HepG2 (cell line): ENCODE results near the gene GART. TPM values are rescaled to one million over a fixed set of nuclear protein-coding genes. Genes with fewer than 3 reads are reported as not detected.
A peak's percentile ranks its signal among the peaks of the same experiment; 100 is the strongest.

ENCODE experiments used
- ATAC-seq: fragments of 200-7000 bp; cut with Tn5 transposase; 3 replicates; pipeline ENCODE4 v1.9.1; 2020; ENCODE audit warnings: mild to moderate bottlenecking, moderate library complexity
- BruUV-seq: library from RNA; stranded (reverse); fragments of 400-500 nt; replicated peaks from 2 replicates; lab custom pipeline; 2021; lab: Mats Ljungman, UMichigan
- CTCF ChIA-PET: fragments of 300-600 bp; formaldehyde crosslinking; extraction: SDS; loops from one replicate; lab custom pipeline; 2021; ENCODE audit warnings: low total read pairs, inconsistent platforms, low intra/inter-chr PET ratio; lab: Yijun Ruan, JAX
- POLR2A ChIA-PET: fragments of 350-600 bp; sonication (Branson Sonifier 250); formaldehyde crosslinking; loops from one replicate; lab custom pipeline; 2020; ENCODE audit warnings: antibody characterized with exemption, inconsistent platforms; lab: Yijun Ruan, JAX
- DNase-seq: peaks from one replicate; pipeline ENCODE4 v3.0.0-alpha.2; 2015; ENCODE audit warnings: low spot score
- FAIRE-seq: peaks from 3 replicates; lab custom pipeline; 2011; peaks lifted over from hg19 to GRCh38; lab: Jason Lieb, UNC
- H2AFZ ChIP-seq: one replicate; pipeline ENCODE4 v1.6.1; 2011; ENCODE audit warnings: low read length, inconsistent platforms
- H3K27ac ChIP-seq: fragments of 300-600 bp; 3 replicates; pipeline ENCODE4 v1.8.0; 2011; ENCODE audit warnings: mixed run types, mild to moderate bottlenecking, mixed read lengths, low read length, inconsistent platforms; ENCODE audit not compliant: insufficient read depth; ENCODE audit errors: extremely low read length
- H3K27me3 ChIP-seq, 2 experiments: fragments of 200-600 bp in 1 of 2; 2 replicates in 1 of 2; 3 replicates in 1 of 2; pipeline versions ENCODE4 v1.6.0 to v1.8.0; 2011; ENCODE audit warnings: low read length in 2 of 2, mild to moderate bottlenecking in 2 of 2, moderate library complexity in 2 of 2, inconsistent platforms in 1 of 2; ENCODE audit not compliant: insufficient read depth in 2 of 2, control insufficient read depth in 1 of 2
- H3K36me3 ChIP-seq, 2 experiments: fragments of 200-600 bp in 1 of 2; replicated peaks in 1 of 2; 2 replicates in 1 of 2; 3 replicates in 1 of 2; pipeline versions ENCODE4 v1.5.1 to v1.8.0; 2011; ENCODE audit warnings: low read length in 2 of 2, inconsistent platforms in 1 of 2; ENCODE audit not compliant: insufficient read depth in 2 of 2, control insufficient read depth in 1 of 2
- H3K4me1 ChIP-seq: 2 replicates; pipeline ENCODE4 v1.5.1; 2012; ENCODE audit warnings: low read length, inconsistent platforms; ENCODE audit not compliant: insufficient read depth
- H3K4me2 ChIP-seq: 2 replicates; pipeline ENCODE4 v1.6.0; 2011; ENCODE audit warnings: low read depth, low read length, inconsistent platforms
- H3K4me3 ChIP-seq, 3 experiments: fragments of 200-600 bp in 1 of 3; sonication (generic), shearing (Covaris generic) in 1 of 3; replicated peaks in 1 of 3; 2 replicates each; pipeline ENCODE4 v1.5.1; 2011 to 2016; ENCODE audit warnings: low read length in 3 of 3, inconsistent platforms in 2 of 3, low read depth in 2 of 3, mild to moderate bottlenecking in 2 of 3, control low read depth in 1 of 3, mixed read lengths in 1 of 3; ENCODE audit not compliant: insufficient read depth in 1 of 3
- H3K79me2 ChIP-seq: one replicate; pipeline ENCODE4 v1.6.1; 2011; ENCODE audit warnings: low read length, inconsistent platforms; ENCODE audit not compliant: insufficient read depth
- H3K9ac ChIP-seq: 2 replicates; pipeline ENCODE4 v1.6.0; 2011; ENCODE audit warnings: mild to moderate bottlenecking, low read depth, low read length, inconsistent platforms; ENCODE audit not compliant: insufficient read depth
- H3K9me3 ChIP-seq: 2 replicates; pipeline ENCODE4 v1.5.1; 2012; ENCODE audit warnings: mild to moderate bottlenecking, low read length
- H4K20me1 ChIP-seq: 2 replicates; pipeline ENCODE4 v1.6.0; 2011; ENCODE audit warnings: inconsistent platforms, mild to moderate bottlenecking, low read length, moderate library complexity; ENCODE audit not compliant: insufficient read depth
- HMG20A ChIP-seq: IDR thresholded peaks from 2 replicates; pipeline ENCODE4 v1.6.1; 2016; ENCODE audit warnings: borderline replicate concordance
- KLF12 ChIP-seq: sonication (generic); formaldehyde crosslinking; IDR thresholded peaks from 2 replicates; pipeline ENCODE4 v1.4.0; 2020; ENCODE audit warnings: missing genetic modification reagents, borderline replicate concordance
- NR2C2 ChIP-seq: sonication (generic); formaldehyde crosslinking; IDR thresholded peaks from 2 replicates; pipeline ENCODE4 v1.4.0; 2020; ENCODE audit warnings: missing genetic modification reagents, mild to moderate bottlenecking, moderate library complexity, borderline replicate concordance
- POGZ ChIP-seq: sonication (generic); formaldehyde crosslinking; IDR thresholded peaks from 2 replicates; pipeline ENCODE4 v1.4.0; 2020; ENCODE audit warnings: mild to moderate bottlenecking, missing genetic modification reagents
- RARG ChIP-seq: sonication (generic); formaldehyde crosslinking; IDR thresholded peaks from 2 replicates; pipeline ENCODE4 v1.4.0; 2020; ENCODE audit warnings: low read depth, mild to moderate bottlenecking, missing genetic modification reagents
- RFXAP ChIP-seq: sonication (generic); formaldehyde crosslinking; IDR thresholded peaks from 2 replicates; pipeline ENCODE4 v1.4.0; 2020; ENCODE audit warnings: missing genetic modification reagents, borderline replicate concordance
- SP2 ChIP-seq: sonication (generic); formaldehyde crosslinking; IDR thresholded peaks from 2 replicates; pipeline ENCODE4 v1.5.1; 2020; ENCODE audit warnings: mild to moderate bottlenecking, missing genetic modification reagents
- SRY ChIP-seq: sonication (generic); formaldehyde crosslinking; IDR thresholded peaks from 2 replicates; pipeline ENCODE4 v1.8.0; 2022; ENCODE audit warnings: mild to moderate bottlenecking, missing genetic modification reagents
- SYNCRIP ChIP-seq: fragments of 200-400 bp; formaldehyde crosslinking; IDR thresholded peaks from 2 replicates; pipeline ENCODE4 v1.6.1; 2018; ENCODE audit warnings: mild to moderate bottlenecking, low read depth, low read length; ENCODE audit not compliant: insufficient read depth
- ZBTB26 ChIP-seq: IDR thresholded peaks from 2 replicates; pipeline ENCODE4 v1.6.1; 2016; ENCODE audit warnings: missing compliant biosample characterization, missing genetic modification reagents, borderline replicate concordance
- ZNF280D ChIP-seq: sonication (generic); formaldehyde crosslinking; IDR thresholded peaks from 2 replicates; pipeline ENCODE4 v1.5.1; 2020; ENCODE audit warnings: mild to moderate bottlenecking, missing genetic modification reagents
- ZNF431 ChIP-seq: sonication (generic); formaldehyde crosslinking; IDR thresholded peaks from 2 replicates; pipeline ENCODE4 v1.9.0; 2022; ENCODE audit warnings: missing genetic modification reagents, low read depth, mild to moderate bottlenecking, borderline replicate concordance
- ZNF550 ChIP-seq: sonication (generic); formaldehyde crosslinking; IDR thresholded peaks from 2 replicates; pipeline ENCODE4 v1.4.0; 2020; ENCODE audit warnings: mild to moderate bottlenecking, missing genetic modification reagents, borderline replicate concordance
- ZNF564 ChIP-seq: sonication (generic); formaldehyde crosslinking; IDR thresholded peaks from 2 replicates; pipeline ENCODE4 v1.8.1; 2023; ENCODE audit warnings: mild to moderate bottlenecking, missing genetic modification reagents
- ZNF768 ChIP-seq: sonication (generic); formaldehyde crosslinking; IDR thresholded peaks from 2 replicates; pipeline ENCODE4 v1.4.0; 2020; ENCODE audit warnings: missing genetic modification reagents
- WGBS: methylation state at CpG from one replicate; pipeline ENCODE4 v1.1.6; 2017; ENCODE audit warnings: low lambda C conversion rate; 5-methylcytosine and 5-hydroxymethylcytosine counted together
- in situ Hi-C: cut with HindIII; loops from 2 replicates; pipeline ENCODE4 v1.10.0; 2017; ENCODE audit warnings: low pct_unique_long_range_greater_than_20kb; ENCODE audit not compliant: extremely low pct_ligation_motif_present
- intact Hi-C: fragments of 100-400 bp; cut with micrococcal nuclease; formaldehyde crosslinking; loops from one replicate; pipeline ENCODE4 v1.10.0; 2022; ENCODE audit not compliant: unreplicated experiment
- polyA plus RNA-seq, 8 experiments: library from polyadenylated mRNA; depleted of rRNA in 3 of 8; stranded (reverse) in 7 of 8; unstranded in 1 of 8; fragments of >200 nt; fragmentation: Illumina TruSeq in 4 of 8; extraction: Trizol in 4 of 8; gene quantifications; 2 replicates each; pipeline versions ENCODE4 v1.2.1 to v1.2.3, GENCODE V29; 2011 to 2016; ENCODE audit warnings: low read depth in 4 of 8, missing spikeins in 1 of 8, mixed read lengths in 1 of 8; ENCODE audit not compliant: insufficient read depth in 1 of 8
- total RNA-seq, 5 experiments: library from RNA; depleted of rRNA; stranded (reverse); fragments of >200 nt; fragmentation: Illumina TruSeq; extraction: Trizol; gene quantifications; 2 replicates each; pipeline ENCODE4 v1.2.3, GENCODE V29; 2016; ENCODE audit warnings: low read depth in 1 of 5

The GART gene
- total and polyA plus RNA-seq, 2 of the 13 experiments (the other 11 are each of a cell fraction or from before 2014, with no cell fraction given) = 17.9 to 109 TPM

GRCh38 chr21:33541756-33542639 lies at the start of gene GART (continued):
- TF ChIP-seq ZNF280D (CRISPR knock-in tag) = no peak
- peak; percentile 80; the same call in 1 of the 2 replicates for TF ChIP-seq RFXAP (CRISPR knock-in tag)

- H3K27me3 ChIP-seq = no peaks in the 10 kb centered on the region; a peak in 1 of 5 replicates
- no peaks in the 10 kb centered on the region for H4K20me1 ChIP-seq
- BruUV-seq = TSS peak; percentile 97
- peak within 1 kb of the TSS; percentile 97 for H3K4me2 ChIP-seq
- in situ Hi-C loops (no loop called here), intact Hi-C loops (loop anchor here (5.0 kb wide), 1 partner anchor 46 kb away; the partner anchor contains the start of genes GART and SON)
- H3K9me3 ChIP-seq = no peaks in the 10 kb centered on the region
- peaks cover 0 to 12% of the 10 kb centered on the region in 2 experiments; a peak in 1 of 5 replicates for H3K36me3 ChIP-seq
- peaks cover 35% of the 10 kb centered on the region for H3K4me1 ChIP-seq
- H3K27ac ChIP-seq = peak within 1 kb of the TSS; percentile 89
- H3K4me3 ChIP-seq = peak within 1 kb of the TSS; percentile 96 to 97 (median 97)
- peak within 1 kb of the TSS; percentile 98 for H3K9ac ChIP-seq
- peaks cover 38% of the 10 kb centered on the region for H3K79me2 ChIP-seq
- WGBS = 3% methylated on average over 24 of the region's 78 CpGs
- FAIRE-seq (peak; percentile 72), ATAC-seq (peak; percentile 97), DNase-seq (peak; percentile 89)
- ChIA-PET POLR2A (interaction anchor here (0.6 to 2.0 kb wide), 21 partner anchors 9 to 861 kb away, joined by 3 to 19 read pairs (median 5); partner anchors contain the start of genes DNAJC28, GART, IFNAR1 and SON), CTCF (interaction anchor here (1.2 kb wide), 1 partner anchor 17 kb away, joined by 3 read pairs; no protein-coding TSS in a partner anchor)
- no peak within 1 kb of the TSS for H2AFZ ChIP-seq
- TF ChIP-seq SP2 (CRISPR knock-in tag) (no peak), RARG (CRISPR knock-in tag) (no peak), SRY (CRISPR knock-in tag) (peak; percentile 80; the same call in 1 of the 2 replicates), ZBTB26 (CRISPR knock-in tag) (no peak), NR2C2 (CRISPR knock-in tag) (peak; percentile 65; the same call in 1 of the 2 replicates), ZNF431 (peak; percentile 33; the same call in 1 of the 2 replicates), HMG20A (CRISPR knock-in tag) (no peak), ZNF564 (no peak), SYNCRIP (no peak), ZNF550 (no peak), POGZ (CRISPR knock-in tag) (peak; percentile 38; the same call in 1 of the 2 replicates), KLF12 (CRISPR knock-in tag) (peak; percentile 77; the same call in 1 of the 2 replicates), ZNF768 (0 out of 2 replicates have a peak, but pooled peaks have one; percentile 9)
Observed at GRCh38 chr21:33588485-33589335, 46.8 kb upstream of the GART start, which contains the start of gene DONSON. Gene DONSON, minus strand, starts transcription at chr21:33588684. Its CDS starts 43 bp downstream, at chr21:33588641.
